Measurements from ENCODE around the gene P2RY2.

P2RY2 gene

DNA sequence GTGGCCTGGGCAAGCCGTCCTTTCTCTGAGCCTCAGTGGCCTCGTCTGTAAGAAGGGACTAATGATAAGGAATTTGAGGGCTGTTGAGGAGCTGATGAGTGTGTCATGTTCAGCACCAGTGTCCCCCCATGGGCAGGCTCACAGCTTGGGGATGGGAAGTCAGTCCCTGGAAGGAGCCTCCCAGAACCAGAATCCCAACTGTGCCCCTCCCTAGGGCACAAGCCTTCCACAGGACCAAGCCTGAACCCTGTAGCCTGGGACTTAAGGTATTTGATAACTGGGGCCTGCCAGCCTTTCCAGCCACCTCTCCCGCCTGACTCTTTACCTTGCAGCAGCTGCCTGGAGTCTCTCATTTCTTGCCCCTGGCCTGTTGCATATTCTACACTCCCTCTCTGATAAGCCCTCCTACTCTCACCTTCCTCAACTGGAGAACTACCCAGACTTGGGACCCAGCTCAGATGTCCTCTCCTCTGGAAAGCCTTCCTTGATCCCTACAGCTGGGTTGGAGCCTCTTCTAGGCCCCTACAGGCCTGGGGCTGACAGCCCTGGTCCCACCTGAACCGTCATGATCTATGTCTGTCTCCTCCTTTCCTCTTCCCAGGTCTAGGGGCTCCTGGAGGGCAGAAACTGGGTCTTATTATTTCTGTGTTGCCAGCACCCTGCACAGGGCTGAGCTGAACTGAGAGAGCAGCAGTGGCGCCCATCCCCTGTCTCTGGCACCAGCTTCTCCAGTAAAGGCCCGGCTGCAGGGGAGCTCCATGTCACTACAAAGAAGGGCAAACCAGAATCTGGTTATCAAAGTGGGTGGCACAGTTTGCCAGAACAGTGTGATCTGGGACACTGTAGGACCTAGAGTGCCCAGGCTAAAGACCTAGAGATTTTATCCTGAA is 1.6 kb downstream of the P2RY2 start:
- no peak for DNase-seq (ENCODE audit: low spot score)
- H3K79me1 ChIP-seq (ENCODE audit: low read depth, low read length), result no peaks in the 10 kb centered on the region
- H3K4ac ChIP-seq (ENCODE audit: low read length), result no peak overlapping the region
- H3K27me3 ChIP-seq (ENCODE audit: control insufficient read depth in 3 of 3, insufficient read depth in 3 of 3, low read depth in 1 of 3, low read length in 3 of 3), result peaks cover 0 to 96% (median 22%) of the 10 kb centered on the region in 3 experiments
- H3K4me3 ChIP-seq (ENCODE audit: low read length in 2 of 2), result no peak overlapping the region
- H3K4me1 ChIP-seq (ENCODE audit: control insufficient read depth in 2 of 2, insufficient read depth in 1 of 2, low read depth in 1 of 2, low read length in 2 of 2), result peaks cover 5 to 7% of the 10 kb centered on the region in 2 donors
- no peak overlapping the region for H3K23ac ChIP-seq (ENCODE audit: low read depth, low read length, poor library complexity)
- H4K8ac ChIP-seq (ENCODE audit: low read depth, low read length), result no peak overlapping the region
- no peak overlapping the region for H3K4me2 ChIP-seq (ENCODE audit: insufficient read depth, low read length, poor library complexity, severe bottlenecking)
- no peak overlapping the region for H3K27ac ChIP-seq (replicated peaks; ENCODE audit: low read length)
- H2BK15ac ChIP-seq (ENCODE audit: low read length), result no peak overlapping the region
- H2BK120ac ChIP-seq (ENCODE audit: low read depth, low read length), result no peak overlapping the region
- no peak overlapping the region for H3K14ac ChIP-seq (ENCODE audit: low read length)
- peaks cover 0 to 3% of the 10 kb centered on the region in 2 donors for H3K9me3 ChIP-seq (replicated peaks in 1 of 2; ENCODE audit: control insufficient read depth in 2 of 2, insufficient read depth in 1 of 2, low read depth in 1 of 2, low read length in 2 of 2)
- WGBS, 2 donors (ENCODE audit: extremely low coverage in 2 of 2, insufficient read length in 2 of 2, insufficient replicate concordance in 1 of 2), result no CpG with 5 or more reads among the region's 6 CpGs
- no peak overlapping the region for H3K18ac ChIP-seq (ENCODE audit: low read length)
- H2BK5ac ChIP-seq (ENCODE audit: low read length), result peak overlapping the region; percentile 1
- no peak overlapping the region for H2BK12ac ChIP-seq (ENCODE audit: low read length)
- no peak overlapping the region for H2AFZ ChIP-seq (ENCODE audit: low read length)
- no peak overlapping the region for H3K9ac ChIP-seq (ENCODE audit: low read depth, low read length, poor library complexity)
- H3K36me3 ChIP-seq (replicated peaks in 1 of 2; ENCODE audit: control insufficient read depth in 2 of 2, insufficient read depth in 2 of 2, low read length in 2 of 2), result no peaks in the 10 kb centered on the region
- H4K91ac ChIP-seq (ENCODE audit: low read depth, low read length, poor library complexity), result no peak overlapping the region
- peak overlapping the region; percentile 36 for H2AK5ac ChIP-seq (ENCODE audit: low read depth, low read length)

DNA sequence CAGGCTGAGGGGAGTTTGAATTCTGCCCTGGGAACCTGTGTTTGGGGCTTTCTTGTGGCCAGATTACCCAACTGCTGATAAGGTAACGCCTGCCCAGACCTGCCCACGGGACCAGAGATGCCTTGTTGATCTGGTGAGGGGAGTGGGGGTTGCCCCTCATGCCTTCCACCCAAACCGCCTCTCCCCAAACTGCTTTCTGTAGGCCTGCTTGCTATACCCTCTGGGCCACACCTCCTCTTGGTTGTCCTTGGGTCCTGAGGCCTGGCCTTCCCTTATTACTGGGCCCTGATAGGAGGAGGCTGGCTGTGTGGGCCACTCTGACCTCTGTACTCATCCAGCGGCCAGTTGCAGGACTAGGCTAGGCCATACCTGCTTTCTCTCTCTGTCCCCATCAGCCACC is 3.4 kb downstream of the P2RY2 start:
- H3K27me3 ChIP-seq (ENCODE audit: control insufficient read depth in 3 of 3, insufficient read depth in 3 of 3, low read depth in 1 of 3, low read length in 3 of 3), result peaks cover 0 to 95% (median 22%) of the 10 kb centered on the region in 3 experiments
- H3K14ac ChIP-seq (ENCODE audit: low read length), result no peak overlapping the region
- peak overlapping the region; percentile 43 for H2AK5ac ChIP-seq (ENCODE audit: low read depth, low read length)
- WGBS, 2 donors (ENCODE audit: extremely low coverage in 2 of 2, insufficient read length in 2 of 2, insufficient replicate concordance in 1 of 2), result no CpG with 5 or more reads among the region's 4 CpGs
- no peak overlapping the region for H2BK5ac ChIP-seq (ENCODE audit: low read length)
- H2BK120ac ChIP-seq (ENCODE audit: low read depth, low read length), result peak overlapping the region; percentile 24
- H2AFZ ChIP-seq (ENCODE audit: low read length), result no peak overlapping the region
- H3K4me3 ChIP-seq (ENCODE audit: low read length in 2 of 2), result no peak overlapping the region
- H2BK12ac ChIP-seq (ENCODE audit: low read length), result no peak overlapping the region
- no peak for DNase-seq (ENCODE audit: low spot score)
- H3K9ac ChIP-seq (ENCODE audit: low read depth, low read length, poor library complexity), result no peak overlapping the region
- no peak overlapping the region for H3K4ac ChIP-seq (ENCODE audit: low read length)
- no peak overlapping the region for H3K23ac ChIP-seq (ENCODE audit: low read depth, low read length, poor library complexity)
- H3K4me2 ChIP-seq (ENCODE audit: insufficient read depth, low read length, poor library complexity, severe bottlenecking), result no peak overlapping the region
- peaks cover 0 to 3% of the 10 kb centered on the region in 2 donors for H3K9me3 ChIP-seq (replicated peaks in 1 of 2; ENCODE audit: control insufficient read depth in 2 of 2, insufficient read depth in 1 of 2, low read depth in 1 of 2, low read length in 2 of 2)
- no peak overlapping the region for H2BK15ac ChIP-seq (ENCODE audit: low read length)
- H3K79me1 ChIP-seq (ENCODE audit: low read depth, low read length), result no peaks in the 10 kb centered on the region
- no peak overlapping the region for H3K27ac ChIP-seq (replicated peaks; ENCODE audit: low read length)
- peak overlapping the region; percentile 11 for H3K18ac ChIP-seq (ENCODE audit: low read length)
- peaks cover 5 to 7% of the 10 kb centered on the region in 2 donors for H3K4me1 ChIP-seq (ENCODE audit: control insufficient read depth in 2 of 2, insufficient read depth in 1 of 2, low read depth in 1 of 2, low read length in 2 of 2)
- H4K91ac ChIP-seq (ENCODE audit: low read depth, low read length, poor library complexity), result no peak overlapping the region
- H4K8ac ChIP-seq (ENCODE audit: low read depth, low read length), result no peak overlapping the region
- H3K36me3 ChIP-seq (replicated peaks in 1 of 2; ENCODE audit: control insufficient read depth in 2 of 2, insufficient read depth in 2 of 2, low read length in 2 of 2), result no peaks in the 10 kb centered on the region

DNA sequence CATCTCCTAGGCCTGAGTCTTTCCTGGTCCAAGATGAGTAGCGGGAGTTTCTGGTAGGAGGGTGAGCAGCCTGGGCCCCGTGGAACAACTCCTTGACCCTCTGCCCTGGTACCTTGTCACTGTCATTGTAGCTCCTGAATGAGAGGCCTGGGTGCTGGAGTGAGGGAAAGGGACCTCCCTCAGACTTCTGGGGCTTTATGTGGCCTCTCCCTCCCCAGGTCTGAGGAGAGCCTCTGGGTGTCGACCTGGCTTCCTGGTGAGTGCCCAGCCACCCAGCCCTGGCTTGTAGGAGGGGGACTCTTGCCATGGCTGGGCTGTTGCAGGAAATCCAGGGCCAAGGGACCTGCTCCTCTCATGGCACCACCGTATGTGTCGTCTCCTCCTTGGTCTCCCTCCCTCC is 3.9 kb downstream of the P2RY2 start:
- Histone ChIP-seq H2AFZ (ENCODE audit: low read length) (no peak overlapping the region), H2BK15ac (ENCODE audit: low read length) (peak overlapping the region; percentile 14), H3K27me3 (ENCODE audit: control insufficient read depth in 3 of 3, insufficient read depth in 3 of 3, low read depth in 1 of 3, low read length in 3 of 3) (peaks cover 0 to 93% (median 22%) of the 10 kb centered on the region in 3 experiments), H4K91ac (ENCODE audit: low read depth, low read length, poor library complexity) (no peak overlapping the region), H3K79me1 (ENCODE audit: low read depth, low read length) (no peaks in the 10 kb centered on the region), H3K18ac (ENCODE audit: low read length) (no peak overlapping the region), H2BK5ac (ENCODE audit: low read length) (no peak overlapping the region), H2AK5ac (ENCODE audit: low read depth, low read length) (peak overlapping the region; percentile 43), H4K8ac (ENCODE audit: low read depth, low read length) (no peak overlapping the region), H3K36me3 (replicated peaks in 1 of 2; ENCODE audit: control insufficient read depth in 2 of 2, insufficient read depth in 2 of 2, low read length in 2 of 2) (no peaks in the 10 kb centered on the region), H3K14ac (ENCODE audit: low read length) (no peak overlapping the region), H3K9me3 (replicated peaks in 1 of 2; ENCODE audit: control insufficient read depth in 2 of 2, insufficient read depth in 1 of 2, low read depth in 1 of 2, low read length in 2 of 2) (peaks cover 0 to 3% of the 10 kb centered on the region in 2 donors), H3K4me2 (ENCODE audit: insufficient read depth, low read length, poor library complexity, severe bottlenecking) (no peak overlapping the region), H3K9ac (ENCODE audit: low read depth, low read length, poor library complexity) (no peak overlapping the region), H3K27ac (replicated peaks; ENCODE audit: low read length) (no peak overlapping the region), H3K4me3 (ENCODE audit: low read length in 2 of 2) (no peak overlapping the region), H3K4me1 (ENCODE audit: control insufficient read depth in 2 of 2, insufficient read depth in 1 of 2, low read depth in 1 of 2, low read length in 2 of 2) (peaks cover 5 to 6% of the 10 kb centered on the region in 2 donors), H2BK12ac (ENCODE audit: low read length) (no peak overlapping the region), H3K4ac (ENCODE audit: low read length) (no peak overlapping the region), H3K23ac (ENCODE audit: low read depth, low read length, poor library complexity) (no peak overlapping the region), H2BK120ac (ENCODE audit: low read depth, low read length) (peak overlapping the region; percentile 24)
- no peak for DNase-seq (ENCODE audit: low spot score)
- WGBS, 2 donors (ENCODE audit: extremely low coverage in 2 of 2, insufficient read length in 2 of 2, insufficient replicate concordance in 1 of 2), result no CpG with 5 or more reads among the region's 5 CpGs

DNA sequence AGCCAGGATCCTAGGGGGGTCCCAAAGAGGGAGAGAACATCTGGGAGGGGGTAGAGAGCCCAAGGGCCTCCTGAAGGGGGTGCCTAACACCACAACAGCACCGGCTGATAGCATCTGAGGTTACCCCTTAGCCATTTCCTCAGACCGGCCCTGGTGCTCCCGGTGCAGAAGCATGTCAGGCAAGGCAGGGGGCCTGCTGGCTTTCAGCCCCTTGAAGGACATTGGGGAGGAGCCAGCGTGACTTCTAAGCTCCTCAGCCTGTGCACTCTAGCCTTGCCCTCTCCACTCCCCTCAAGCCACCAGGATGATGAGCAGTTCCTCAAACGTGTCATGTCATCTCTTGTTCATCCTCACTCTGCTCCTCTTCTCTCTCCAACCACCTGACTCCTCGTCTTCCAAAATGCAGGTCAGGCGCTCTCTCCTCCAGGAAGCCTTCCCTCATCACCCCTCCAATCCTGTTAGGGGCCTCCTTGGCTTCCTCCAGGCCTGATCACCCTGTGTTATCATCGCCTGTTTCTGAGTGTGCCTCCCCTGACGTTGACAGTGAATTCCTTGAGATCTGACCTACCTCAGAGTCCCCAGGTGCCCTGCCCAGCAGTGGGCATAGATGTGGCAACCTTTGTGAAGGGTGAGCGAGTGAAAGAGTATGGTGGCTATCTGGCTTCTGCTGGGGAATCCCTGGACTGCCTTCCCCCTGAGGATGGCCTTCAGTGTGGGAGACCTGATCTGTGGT is 6.1 kb downstream of the P2RY2 start:
- Histone ChIP-seq H2BK12ac (ENCODE audit: low read length) (no peak overlapping the region), H2AK5ac (ENCODE audit: low read depth, low read length) (peak overlapping the region; percentile 36), H3K9ac (ENCODE audit: low read depth, low read length, poor library complexity) (no peak overlapping the region), H3K27me3 (ENCODE audit: control insufficient read depth in 3 of 3, insufficient read depth in 3 of 3, low read depth in 1 of 3, low read length in 3 of 3) (peaks cover 0 to 86% (median 7%) of the 10 kb centered on the region in 3 experiments), H3K36me3 (replicated peaks in 1 of 2; ENCODE audit: control insufficient read depth in 2 of 2, insufficient read depth in 2 of 2, low read length in 2 of 2) (no peaks in the 10 kb centered on the region), H3K9me3 (replicated peaks in 1 of 2; ENCODE audit: control insufficient read depth in 2 of 2, insufficient read depth in 1 of 2, low read depth in 1 of 2, low read length in 2 of 2) (no peaks in the 10 kb centered on the region), H2BK120ac (ENCODE audit: low read depth, low read length) (no peak overlapping the region), H2BK15ac (ENCODE audit: low read length) (no peak overlapping the region), H2BK5ac (ENCODE audit: low read length) (no peak overlapping the region), H3K23ac (ENCODE audit: low read depth, low read length, poor library complexity) (no peak overlapping the region), H3K79me1 (ENCODE audit: low read depth, low read length) (no peaks in the 10 kb centered on the region), H3K14ac (ENCODE audit: low read length) (no peak overlapping the region), H4K8ac (ENCODE audit: low read depth, low read length) (no peak overlapping the region), H4K91ac (ENCODE audit: low read depth, low read length, poor library complexity) (no peak overlapping the region), H3K18ac (ENCODE audit: low read length) (no peak overlapping the region), H2AFZ (ENCODE audit: low read length) (no peak overlapping the region), H3K4ac (ENCODE audit: low read length) (no peak overlapping the region), H3K4me2 (ENCODE audit: insufficient read depth, low read length, poor library complexity, severe bottlenecking) (no peak overlapping the region), H3K4me3 (ENCODE audit: low read length in 2 of 2) (no peak overlapping the region), H3K27ac (replicated peaks; ENCODE audit: low read length) (no peak overlapping the region), H3K4me1 (ENCODE audit: control insufficient read depth in 2 of 2, insufficient read depth in 1 of 2, low read depth in 1 of 2, low read length in 2 of 2) (peaks cover 0 to 2% of the 10 kb centered on the region in 2 donors)
- DNase-seq (ENCODE audit: low spot score), result no peak
- no CpG with 5 or more reads among the region's 10 CpGs for WGBS, 2 donors (ENCODE audit: extremely low coverage in 2 of 2, insufficient read length in 2 of 2, insufficient replicate concordance in 1 of 2)
